ENCODE results near the gene VWA2. TPM values are rescaled to one million over a fixed set of nuclear protein-coding genes. Genes with fewer than 3 reads are reported as not detected.
A peak's percentile ranks its signal among the peaks of the same experiment; 100 is the strongest.

Gene VWA2
- total RNA-seq, 4 donors from 2014 or later = 2.5 to 22.6 TPM; not detected in 2

- Histone ChIP-seq H3K4me1 (no peaks in the 10 kb centered on the region), H3K36me3 (no peaks in the 10 kb centered on the region), H3K9me3 (no peaks in the 10 kb centered on the region), H3K4me3 (no peak overlapping the region), H3K27ac (no peak overlapping the region), H3K27me3 (no peaks in the 10 kb centered on the region)
- intact Hi-C loops (cut with DNase I; ENCODE audit: low total_unique reads) = no loop called here
- TF ChIP-seq CTCF (IDR thresholded peaks at IDR 0.05) (no peak), POLR2A (IDR thresholded peaks at IDR 0.05) (no peak)
- no peak for DNase-seq
These were observed 76.7 kb downstream of the VWA2 start for GRCh38 chr10:114315566-114316420.

GRCh38 chr10:114316744-114317143 lies 77.7 kb downstream of the VWA2 start:
- H3K4me1 ChIP-seq = no peaks in the 10 kb centered on the region
- H3K27me3 ChIP-seq = no peaks in the 10 kb centered on the region
- intact Hi-C loops (cut with DNase I; ENCODE audit: low total_unique reads) = no loop called here
- no peaks in the 10 kb centered on the region for H3K9me3 ChIP-seq
- DNase-seq = no peak
- H3K4me3 ChIP-seq = no peak overlapping the region
- TF ChIP-seq CTCF (IDR thresholded peaks at IDR 0.05) (no peak), POLR2A (IDR thresholded peaks at IDR 0.05) (no peak)
- no peak overlapping the region for H3K27ac ChIP-seq
- H3K36me3 ChIP-seq = no peaks in the 10 kb centered on the region

- H3K36me3 ChIP-seq = no peaks in the 10 kb centered on the region
- no peak overlapping the region for H3K27ac ChIP-seq
- intact Hi-C loops (cut with DNase I; ENCODE audit: low total_unique reads) = no loop called here
- no peak for DNase-seq
- H3K4me1 ChIP-seq = no peaks in the 10 kb centered on the region
- H3K9me3 ChIP-seq = no peaks in the 10 kb centered on the region
- TF ChIP-seq CTCF (IDR thresholded peaks at IDR 0.05) (no peak), POLR2A (IDR thresholded peaks at IDR 0.05) (no peak)
- no peaks in the 10 kb centered on the region for H3K27me3 ChIP-seq
- H3K4me3 ChIP-seq = no peak overlapping the region
These were observed 80.6 kb downstream of the VWA2 start for GRCh38 chr10:114319406-114320248.

- TF ChIP-seq CTCF (IDR thresholded peaks at IDR 0.05) (no peak), POLR2A (IDR thresholded peaks at IDR 0.05) (no peak)
- DNase-seq = peak in 1 of 2 donors; percentile 56
- no peaks in the 10 kb centered on the region for H3K27me3 ChIP-seq
- no peaks in the 10 kb centered on the region for H3K4me1 ChIP-seq
- H3K27ac ChIP-seq = no peak overlapping the region
- intact Hi-C loops (cut with DNase I; ENCODE audit: low total_unique reads) = no loop called here
- H3K9me3 ChIP-seq = no peaks in the 10 kb centered on the region
- no peaks in the 10 kb centered on the region for H3K36me3 ChIP-seq
- no peak overlapping the region for H3K4me3 ChIP-seq
These were observed 81.4 kb downstream of the VWA2 start for GRCh38 chr10:114320249-114321116.

Data from uterus (tissue), 4 donors.